Endometrial microvascular endothelial cells (primary cell): Measurements from ENCODE around the gene HIVEP2. TPM values are rescaled to one million over a fixed set of nuclear protein-coding genes. Genes with fewer than 3 reads are reported as not detected.

Experiments
- in situ Hi-C: cut with HindIII; loops from 2 replicates; pipeline ENCODE4 v1.10.0; 2017; ENCODE audit warnings: low sequenced_read_pairs, low pct_unique_long_range_greater_than_20kb; ENCODE audit errors: inconsistent ontology term
- total RNA-seq: library from RNA; depleted of rRNA; stranded (reverse); fragments of >200 nt; gene quantifications from one replicate; pipeline ENCODE4 v1.2.3, GENCODE V29; 2015; ENCODE audit errors: inconsistent ontology term

HIVEP2 gene
- total RNA-seq, 1 donor from 2014 or later = 3.5 TPM

- in situ Hi-C loops = no loop called here
Measured at GRCh38 chr6:142834853-142835252, 110.1 kb downstream of the HIVEP2 start.

- in situ Hi-C loops = no loop called here
Measured at GRCh38 chr6:142833798-142834197, 111.2 kb downstream of the HIVEP2 start.

GRCh38 chr6:142833054-142833453 is 111.9 kb downstream of the HIVEP2 start:
- in situ Hi-C loops = no loop called here

GRCh38 chr6:142830807-142831206 is 114.2 kb downstream of the HIVEP2 start:
- in situ Hi-C loops = no loop called here

- in situ Hi-C loops = no loop called here
Measured at GRCh38 chr6:142830116-142830710, 114.8 kb downstream of the HIVEP2 start.

- in situ Hi-C loops = no loop called here
Measured at GRCh38 chr6:142829556-142829955, 115.4 kb downstream of the HIVEP2 start.

- in situ Hi-C loops = no loop called here
Measured at GRCh38 chr6:142827991-142828390, 117.0 kb downstream of the HIVEP2 start.

- in situ Hi-C loops = no loop called here
Measured at GRCh38 chr6:142827369-142827768, 117.6 kb downstream of the HIVEP2 start.

- in situ Hi-C loops = no loop called here
Measured at GRCh38 chr6:142825760-142826159, 119.2 kb downstream of the HIVEP2 start.

- in situ Hi-C loops = no loop called here
Measured at GRCh38 chr6:142824426-142824825, 120.5 kb downstream of the HIVEP2 start.

GRCh38 chr6:142823256-142823902 is 121.6 kb downstream of the HIVEP2 start:
- in situ Hi-C loops = no loop called here

- in situ Hi-C loops = no loop called here
Measured at GRCh38 chr6:142822842-142823241, 122.1 kb downstream of the HIVEP2 start.

GRCh38 chr6:142822383-142822782 is 122.6 kb downstream of the HIVEP2 start:
- in situ Hi-C loops = no loop called here

GRCh38 chr6:142821860-142822259 is 123.1 kb downstream of the HIVEP2 start:
- in situ Hi-C loops = no loop called here

- in situ Hi-C loops = no loop called here
Measured at GRCh38 chr6:142821164-142821716, 123.7 kb downstream of the HIVEP2 start.

GRCh38 chr6:142820338-142821051 is 124.5 kb downstream of the HIVEP2 start:
- in situ Hi-C loops = no loop called here

GRCh38 chr6:142819603-142820337 is 125.2 kb downstream of the HIVEP2 start:
- in situ Hi-C loops = no loop called here

- in situ Hi-C loops = no loop called here
Measured at GRCh38 chr6:142816486-142816885, 128.5 kb downstream of the HIVEP2 start.

GRCh38 chr6:142816031-142816430 is 128.9 kb downstream of the HIVEP2 start:
- in situ Hi-C loops = no loop called here
